ENCODE data around the gene ZNF277.

Gene ZNF277

GRCh38 chr7:112365551-112365950, 159.1 kb downstream of the ZNF277 start:
- no peak for TF ChIP-seq CTCF (IDR thresholded peaks at IDR 0.05; ENCODE audit: low read depth, low read length)
- no peak overlapping the region for H3K4me3 ChIP-seq (replicated peaks in 1 of 2; ENCODE audit: low read depth in 2 of 2, low read length in 2 of 2)
- DNase-seq (ENCODE audit: low read depth in 2 of 2), result no peak

GRCh38 chr7:112366886-112367285, 160.4 kb downstream of the ZNF277 start:
- H3K4me3 ChIP-seq (replicated peaks in 1 of 2; ENCODE audit: low read depth in 2 of 2, low read length in 2 of 2), result no peak overlapping the region
- TF ChIP-seq CTCF (IDR thresholded peaks at IDR 0.05; ENCODE audit: low read depth, low read length), result no peak
- no peak for DNase-seq (ENCODE audit: low read depth in 2 of 2)

- no peak for DNase-seq (ENCODE audit: low read depth in 2 of 2)
- no peak overlapping the region for H3K4me3 ChIP-seq (replicated peaks in 1 of 2; ENCODE audit: low read depth in 2 of 2, low read length in 2 of 2)
- TF ChIP-seq CTCF (IDR thresholded peaks at IDR 0.05; ENCODE audit: low read depth, low read length), result no peak
Observed at GRCh38 chr7:112370436-112370835, 163.9 kb downstream of the ZNF277 start.

- no peak overlapping the region for H3K4me3 ChIP-seq (replicated peaks in 1 of 2; ENCODE audit: low read depth in 2 of 2, low read length in 2 of 2)
- TF ChIP-seq CTCF (IDR thresholded peaks at IDR 0.05; ENCODE audit: low read depth, low read length), result no peak
- DNase-seq (ENCODE audit: low read depth in 2 of 2), result no peak
Observed at GRCh38 chr7:112371701-112372100, 165.2 kb downstream of the ZNF277 start.

- no peak overlapping the region for H3K4me3 ChIP-seq (replicated peaks in 1 of 2; ENCODE audit: low read depth in 2 of 2, low read length in 2 of 2)
- TF ChIP-seq CTCF (IDR thresholded peaks at IDR 0.05; ENCODE audit: low read depth, low read length), result no peak
- no peak for DNase-seq (ENCODE audit: low read depth in 2 of 2)
Observed at GRCh38 chr7:112372101-112372500, 165.6 kb downstream of the ZNF277 start.

GRCh38 chr7:112377593-112377992, 171.1 kb downstream of the ZNF277 start:
- H3K4me3 ChIP-seq (replicated peaks in 1 of 2; ENCODE audit: low read depth in 2 of 2, low read length in 2 of 2), result no peak overlapping the region
- DNase-seq (ENCODE audit: low read depth in 2 of 2), result no peak
- TF ChIP-seq CTCF (IDR thresholded peaks at IDR 0.05; ENCODE audit: low read depth, low read length), result no peak

GRCh38 chr7:112381311-112382091, 175.0 kb downstream of the ZNF277 start:
- H3K4me3 ChIP-seq (replicated peaks in 1 of 2; ENCODE audit: low read depth in 2 of 2, low read length in 2 of 2), result no peak overlapping the region
- no peak for TF ChIP-seq CTCF (IDR thresholded peaks at IDR 0.05; ENCODE audit: low read depth, low read length)
- no peak for DNase-seq (ENCODE audit: low read depth in 2 of 2)

All from cardiac fibroblast (primary cell).